WTC11 (cell line): ENCODE measurements around the gene CEP85L.

ENCODE experiments used
- CREM ChIP-seq: sonication (generic); formaldehyde crosslinking; IDR thresholded peaks from 2 replicates; pipeline ENCODE4 v1.8.1; 2022; ENCODE audit warnings: mild to moderate bottlenecking, missing genetic modification reagents, moderate library complexity
- GABPB1 ChIP-seq: sonication (generic); formaldehyde crosslinking; IDR thresholded peaks from 2 replicates; pipeline ENCODE4 v1.8.1; 2023; ENCODE audit warnings: mild to moderate bottlenecking, missing genetic modification reagents
- IRF2 ChIP-seq: sonication (generic); formaldehyde crosslinking; IDR thresholded peaks from 2 replicates; pipeline ENCODE4 v1.8.0; 2022; ENCODE audit warnings: low read depth, missing genetic modification reagents, borderline replicate concordance
- NFYB ChIP-seq: sonication (generic); formaldehyde crosslinking; conservative IDR thresholded peaks from 2 replicates; pipeline ENCODE4 v1.8.0; 2022; ENCODE audit warnings: low read depth, missing genetic modification reagents
- NR2C2 ChIP-seq: sonication (generic); formaldehyde crosslinking; IDR thresholded peaks from 2 replicates; pipeline ENCODE4 v1.8.0; 2022; ENCODE audit warnings: mild to moderate bottlenecking, missing genetic modification reagents
- SP1 ChIP-seq: sonication (generic); formaldehyde crosslinking; conservative IDR thresholded peaks from 2 replicates; pipeline ENCODE4 v1.8.1; 2022; ENCODE audit warnings: missing genetic modification reagents
- TF ChIP-seq, protein P1 (sequence below): sonication (generic); formaldehyde crosslinking; IDR thresholded peaks from 2 replicates; pipeline ENCODE4 v1.8.1; 2022; ENCODE audit warnings: low read depth, missing genetic modification reagents, borderline replicate concordance
- TF ChIP-seq, protein P2 (sequence below): fragments of 200-600 bp; IDR thresholded peaks from 2 replicates; pipeline ENCODE4 v1.8.0; 2022; ENCODE audit warnings: antibody characterized with exemption
- TF ChIP-seq, protein P3 (sequence below): sonication (generic); formaldehyde crosslinking; IDR thresholded peaks from 2 replicates; pipeline ENCODE4 v1.8.1; 2023; ENCODE audit warnings: mild to moderate bottlenecking, missing genetic modification reagents, borderline replicate concordance
- TF ChIP-seq, protein P4 (sequence below): sonication (generic); formaldehyde crosslinking; conservative IDR thresholded peaks from 2 replicates; pipeline ENCODE4 v1.8.1; 2022; ENCODE audit warnings: mild to moderate bottlenecking, missing genetic modification reagents
- TF ChIP-seq, protein P5 (sequence below): sonication (generic); formaldehyde crosslinking; IDR thresholded peaks from 2 replicates; pipeline ENCODE4 v1.8.1; 2023; ENCODE audit warnings: mild to moderate bottlenecking, missing genetic modification reagents, moderate library complexity
- TF ChIP-seq, protein P6 (sequence below): sonication (generic); formaldehyde crosslinking; IDR thresholded peaks from 2 replicates; pipeline ENCODE4 v1.8.0; 2022; ENCODE audit warnings: mild to moderate bottlenecking, missing genetic modification reagents

DNA sequence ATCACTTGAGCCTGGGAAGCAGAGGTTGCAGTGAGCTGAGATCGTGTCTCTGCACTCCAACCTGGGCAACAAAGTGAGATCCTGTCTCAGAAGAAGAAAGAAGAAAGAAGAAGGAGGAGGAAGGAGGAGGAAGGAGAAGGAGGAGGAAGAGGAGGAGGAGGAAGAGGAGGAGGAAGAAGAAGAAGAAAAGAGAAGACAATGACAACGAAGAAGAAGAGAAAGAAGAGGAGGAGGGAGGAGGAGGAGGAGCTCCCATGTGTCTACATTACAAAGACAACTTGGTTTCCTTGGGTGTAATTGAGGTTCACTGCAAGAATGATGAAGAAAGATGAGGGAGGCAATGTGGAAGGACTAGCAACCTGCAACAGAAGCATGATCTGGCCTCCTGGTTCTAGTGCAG lies 21.3 kb upstream of the CEP85L start:
- TF ChIP-seq, protein P1, sequence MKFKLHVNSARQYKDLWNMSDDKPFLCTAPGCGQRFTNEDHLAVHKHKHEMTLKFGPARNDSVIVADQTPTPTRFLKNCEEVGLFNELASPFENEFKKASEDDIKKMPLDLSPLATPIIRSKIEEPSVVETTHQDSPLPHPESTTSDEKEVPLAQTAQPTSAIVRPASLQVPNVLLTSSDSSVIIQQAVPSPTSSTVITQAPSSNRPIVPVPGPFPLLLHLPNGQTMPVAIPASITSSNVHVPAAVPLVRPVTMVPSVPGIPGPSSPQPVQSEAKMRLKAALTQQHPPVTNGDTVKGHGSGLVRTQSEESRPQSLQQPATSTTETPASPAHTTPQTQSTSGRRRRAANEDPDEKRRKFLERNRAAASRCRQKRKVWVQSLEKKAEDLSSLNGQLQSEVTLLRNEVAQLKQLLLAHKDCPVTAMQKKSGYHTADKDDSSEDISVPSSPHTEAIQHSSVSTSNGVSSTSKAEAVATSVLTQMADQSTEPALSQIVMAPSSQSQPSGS, result no peak
- no peak for TF ChIP-seq NFYB (CRISPR knock-in tag)
- TF ChIP-seq NR2C2 (CRISPR knock-in tag), result no peak
- TF ChIP-seq, protein P2, sequence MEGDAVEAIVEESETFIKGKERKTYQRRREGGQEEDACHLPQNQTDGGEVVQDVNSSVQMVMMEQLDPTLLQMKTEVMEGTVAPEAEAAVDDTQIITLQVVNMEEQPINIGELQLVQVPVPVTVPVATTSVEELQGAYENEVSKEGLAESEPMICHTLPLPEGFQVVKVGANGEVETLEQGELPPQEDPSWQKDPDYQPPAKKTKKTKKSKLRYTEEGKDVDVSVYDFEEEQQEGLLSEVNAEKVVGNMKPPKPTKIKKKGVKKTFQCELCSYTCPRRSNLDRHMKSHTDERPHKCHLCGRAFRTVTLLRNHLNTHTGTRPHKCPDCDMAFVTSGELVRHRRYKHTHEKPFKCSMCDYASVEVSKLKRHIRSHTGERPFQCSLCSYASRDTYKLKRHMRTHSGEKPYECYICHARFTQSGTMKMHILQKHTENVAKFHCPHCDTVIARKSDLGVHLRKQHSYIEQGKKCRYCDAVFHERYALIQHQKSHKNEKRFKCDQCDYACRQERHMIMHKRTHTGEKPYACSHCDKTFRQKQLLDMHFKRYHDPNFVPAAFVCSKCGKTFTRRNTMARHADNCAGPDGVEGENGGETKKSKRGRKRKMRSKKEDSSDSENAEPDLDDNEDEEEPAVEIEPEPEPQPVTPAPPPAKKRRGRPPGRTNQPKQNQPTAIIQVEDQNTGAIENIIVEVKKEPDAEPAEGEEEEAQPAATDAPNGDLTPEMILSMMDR, result no peak
- TF ChIP-seq, protein P3, sequence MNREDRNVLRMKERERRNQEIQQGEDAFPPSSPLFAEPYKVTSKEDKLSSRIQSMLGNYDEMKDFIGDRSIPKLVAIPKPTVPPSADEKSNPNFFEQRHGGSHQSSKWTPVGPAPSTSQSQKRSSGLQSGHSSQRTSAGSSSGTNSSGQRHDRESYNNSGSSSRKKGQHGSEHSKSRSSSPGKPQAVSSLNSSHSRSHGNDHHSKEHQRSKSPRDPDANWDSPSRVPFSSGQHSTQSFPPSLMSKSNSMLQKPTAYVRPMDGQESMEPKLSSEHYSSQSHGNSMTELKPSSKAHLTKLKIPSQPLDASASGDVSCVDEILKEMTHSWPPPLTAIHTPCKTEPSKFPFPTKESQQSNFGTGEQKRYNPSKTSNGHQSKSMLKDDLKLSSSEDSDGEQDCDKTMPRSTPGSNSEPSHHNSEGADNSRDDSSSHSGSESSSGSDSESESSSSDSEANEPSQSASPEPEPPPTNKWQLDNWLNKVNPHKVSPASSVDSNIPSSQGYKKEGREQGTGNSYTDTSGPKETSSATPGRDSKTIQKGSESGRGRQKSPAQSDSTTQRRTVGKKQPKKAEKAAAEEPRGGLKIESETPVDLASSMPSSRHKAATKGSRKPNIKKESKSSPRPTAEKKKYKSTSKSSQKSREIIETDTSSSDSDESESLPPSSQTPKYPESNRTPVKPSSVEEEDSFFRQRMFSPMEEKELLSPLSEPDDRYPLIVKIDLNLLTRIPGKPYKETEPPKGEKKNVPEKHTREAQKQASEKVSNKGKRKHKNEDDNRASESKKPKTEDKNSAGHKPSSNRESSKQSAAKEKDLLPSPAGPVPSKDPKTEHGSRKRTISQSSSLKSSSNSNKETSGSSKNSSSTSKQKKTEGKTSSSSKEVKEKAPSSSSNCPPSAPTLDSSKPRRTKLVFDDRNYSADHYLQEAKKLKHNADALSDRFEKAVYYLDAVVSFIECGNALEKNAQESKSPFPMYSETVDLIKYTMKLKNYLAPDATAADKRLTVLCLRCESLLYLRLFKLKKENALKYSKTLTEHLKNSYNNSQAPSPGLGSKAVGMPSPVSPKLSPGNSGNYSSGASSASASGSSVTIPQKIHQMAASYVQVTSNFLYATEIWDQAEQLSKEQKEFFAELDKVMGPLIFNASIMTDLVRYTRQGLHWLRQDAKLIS (CRISPR knock-in tag), result no peak
- TF ChIP-seq SP1, result no peak
- TF ChIP-seq IRF2, result no peak
- TF ChIP-seq, protein P4, sequence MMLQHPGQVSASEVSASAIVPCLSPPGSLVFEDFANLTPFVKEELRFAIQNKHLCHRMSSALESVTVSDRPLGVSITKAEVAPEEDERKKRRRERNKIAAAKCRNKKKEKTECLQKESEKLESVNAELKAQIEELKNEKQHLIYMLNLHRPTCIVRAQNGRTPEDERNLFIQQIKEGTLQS (CRISPR knock-in tag), result no peak
- TF ChIP-seq, protein P5, sequence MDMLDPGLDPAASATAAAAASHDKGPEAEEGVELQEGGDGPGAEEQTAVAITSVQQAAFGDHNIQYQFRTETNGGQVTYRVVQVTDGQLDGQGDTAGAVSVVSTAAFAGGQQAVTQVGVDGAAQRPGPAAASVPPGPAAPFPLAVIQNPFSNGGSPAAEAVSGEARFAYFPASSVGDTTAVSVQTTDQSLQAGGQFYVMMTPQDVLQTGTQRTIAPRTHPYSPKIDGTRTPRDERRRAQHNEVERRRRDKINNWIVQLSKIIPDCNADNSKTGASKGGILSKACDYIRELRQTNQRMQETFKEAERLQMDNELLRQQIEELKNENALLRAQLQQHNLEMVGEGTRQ (CRISPR knock-in tag), result no peak
- TF ChIP-seq, protein P6, sequence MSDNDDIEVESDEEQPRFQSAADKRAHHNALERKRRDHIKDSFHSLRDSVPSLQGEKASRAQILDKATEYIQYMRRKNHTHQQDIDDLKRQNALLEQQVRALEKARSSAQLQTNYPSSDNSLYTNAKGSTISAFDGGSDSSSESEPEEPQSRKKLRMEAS, result no peak
- TF ChIP-seq CREM (CRISPR knock-in tag), result no peak
- no peak for TF ChIP-seq GABPB1 (CRISPR knock-in tag)
